Endometrial microvascular endothelial cells (primary cell): Measurements from ENCODE around the gene CLMN. TPM values are rescaled to one million over a fixed set of nuclear protein-coding genes. Genes with fewer than 3 reads are reported as not detected.

Experiments used
- in situ Hi-C: cut with HindIII; loops from 2 replicates; pipeline ENCODE4 v1.10.0; 2017; ENCODE audit warnings: low sequenced_read_pairs, low pct_unique_long_range_greater_than_20kb; ENCODE audit errors: inconsistent ontology term
- total RNA-seq: library from RNA; depleted of rRNA; stranded (reverse); fragments of >200 nt; gene quantifications from one replicate; pipeline ENCODE4 v1.2.3, GENCODE V29; 2015; ENCODE audit errors: inconsistent ontology term

The CLMN gene
- total RNA-seq, 1 donor from 2014 or later = 2.0 TPM

- in situ Hi-C loops = no loop called here
Measured at GRCh38 chr14:95327558-95328374, 8.1 kb upstream of the CLMN start.

GRCh38 chr14:95326987-95327386 lies 7.3 kb upstream of the CLMN start:
- in situ Hi-C loops = no loop called here

- in situ Hi-C loops = no loop called here
Measured at GRCh38 chr14:95323917-95324316, 4.2 kb upstream of the CLMN start.

- in situ Hi-C loops = no loop called here
Measured at GRCh38 chr14:95323361-95323760, 3.7 kb upstream of the CLMN start.

DNA sequence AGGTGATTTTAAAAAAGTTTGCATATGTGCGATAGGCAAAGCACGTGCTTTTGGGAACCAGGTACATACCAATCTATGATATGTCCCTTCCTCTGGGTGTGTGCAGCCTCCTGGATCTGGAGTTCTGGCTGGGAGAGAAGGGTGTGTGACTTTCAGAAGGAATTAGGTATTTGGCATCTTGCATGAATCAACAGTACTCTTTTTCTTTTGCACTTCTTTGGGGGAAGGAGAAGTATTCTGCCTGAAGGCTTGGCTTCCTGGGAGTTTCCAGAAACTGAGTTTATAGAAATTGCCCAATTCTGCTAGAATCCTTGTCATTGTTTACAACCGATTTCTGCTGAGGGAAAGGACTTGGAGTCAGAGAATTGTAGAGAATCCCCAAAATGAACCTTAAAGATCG lies 2.9 kb upstream of the CLMN start:
- in situ Hi-C loops = no loop called here

DNA sequence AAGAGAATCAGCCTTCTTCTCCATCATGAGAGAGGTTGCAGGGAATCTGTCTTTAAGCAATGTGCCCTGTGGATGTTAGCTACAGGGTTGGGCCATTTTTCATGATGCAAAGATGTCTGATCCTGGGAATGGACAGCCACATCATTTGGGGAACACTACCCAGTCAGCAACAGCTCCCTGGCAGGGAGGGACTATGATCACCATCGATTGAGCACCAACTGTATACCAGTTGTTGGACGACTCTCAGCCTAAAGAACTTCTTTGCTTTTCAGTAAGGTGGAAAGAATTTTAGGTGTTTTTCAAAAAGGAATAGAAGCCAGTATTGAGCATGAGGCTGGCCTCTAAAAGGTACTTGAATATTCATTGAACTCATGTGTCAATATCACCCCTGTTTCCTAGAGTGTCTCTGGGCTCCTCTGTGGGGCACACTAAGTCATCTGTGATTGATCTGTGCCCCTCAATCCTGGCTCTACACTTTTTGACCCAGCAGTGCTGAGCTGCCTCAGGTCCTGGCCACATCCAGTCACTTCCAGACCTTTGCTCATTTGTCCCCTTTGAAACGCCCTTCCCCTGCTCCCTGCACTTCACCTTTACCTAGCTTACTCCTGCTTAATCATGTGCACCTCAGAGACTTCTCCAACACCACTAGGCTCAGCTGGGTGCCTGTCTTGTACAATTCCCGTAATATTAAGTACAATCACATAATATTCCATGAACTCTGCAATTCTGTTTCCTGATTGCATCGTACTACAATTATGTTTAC lies 2.2 kb upstream of the CLMN start:
- in situ Hi-C loops = no loop called here

- in situ Hi-C loops = no loop called here
Measured at GRCh38 chr14:95320955-95321600, 1.4 kb upstream of the CLMN start.

DNA sequence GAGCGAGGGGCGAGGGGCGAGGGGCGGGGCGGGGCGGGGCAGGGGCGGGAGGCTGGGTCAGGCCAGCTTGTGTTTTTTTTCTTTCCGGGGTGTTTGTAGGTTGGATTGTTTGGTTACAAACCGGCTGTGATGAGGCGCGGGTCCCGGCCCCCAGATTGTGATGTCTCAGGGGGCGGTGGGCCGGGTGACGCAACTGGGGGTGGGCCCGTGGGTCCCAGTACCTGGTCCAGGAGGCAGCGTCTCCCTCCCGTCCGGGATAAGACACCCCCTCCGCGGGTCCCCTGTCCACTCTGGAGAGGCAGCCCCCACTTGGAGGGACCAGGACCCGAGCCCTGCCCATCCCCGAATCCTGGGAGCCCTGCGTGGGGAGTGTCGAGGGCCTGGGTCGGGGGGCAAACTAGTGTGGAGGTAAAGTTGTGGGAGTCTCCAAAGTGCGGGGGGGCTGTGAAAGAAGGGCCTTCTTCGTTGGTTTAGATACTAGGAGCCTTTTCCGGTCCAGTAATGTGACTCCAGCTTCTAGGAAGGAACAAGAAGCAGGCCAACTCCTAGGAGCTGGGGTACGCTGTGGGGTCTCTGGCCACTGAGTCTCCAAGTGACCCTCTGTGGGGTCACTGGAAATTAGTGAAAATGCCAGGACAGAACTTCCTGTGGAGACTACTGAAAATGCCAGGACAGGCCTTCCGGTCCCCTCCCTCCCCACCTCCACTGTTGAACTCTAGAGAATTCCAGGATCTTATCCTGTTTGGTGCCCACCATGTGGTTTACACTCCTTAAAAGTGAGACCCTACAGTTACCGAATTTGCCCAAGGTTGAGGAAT lies 579 bp upstream of the CLMN start:
- in situ Hi-C loops = no loop called here

- in situ Hi-C loops = no loop called here
Measured at GRCh38 chr14:95318399-95319311, 1.1 kb downstream of the CLMN start.

GRCh38 chr14:95317817-95318343 lies 1.8 kb downstream of the CLMN start:
- in situ Hi-C loops = no loop called here

GRCh38 chr14:95316821-95317220 lies 2.9 kb downstream of the CLMN start:
- in situ Hi-C loops = no loop called here

DNA sequence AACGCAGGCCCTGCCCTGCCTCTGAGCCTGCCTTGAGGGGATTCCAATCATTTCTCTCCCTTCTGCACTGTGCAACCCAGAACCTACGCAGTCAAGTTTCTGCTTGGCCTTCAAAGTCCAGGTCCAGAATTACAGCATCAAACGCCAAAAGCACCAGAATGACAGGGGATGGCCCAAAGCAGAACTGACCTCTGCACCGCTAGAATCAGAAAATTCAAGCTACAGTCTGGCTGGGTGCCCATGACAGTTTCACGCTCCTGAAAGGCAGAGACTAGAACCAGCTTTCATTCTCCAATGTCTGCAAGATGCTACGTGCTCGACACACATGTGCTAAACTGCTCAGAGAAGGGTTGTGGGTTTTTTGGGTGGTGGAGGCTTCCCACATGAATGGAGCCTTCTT lies 4.1 kb downstream of the CLMN start:
- in situ Hi-C loops = no loop called here

- in situ Hi-C loops = no loop called here
Measured at GRCh38 chr14:95315156-95315555, 4.6 kb downstream of the CLMN start.

GRCh38 chr14:95314609-95315008 lies 5.1 kb downstream of the CLMN start:
- in situ Hi-C loops = no loop called here

- in situ Hi-C loops = no loop called here
Measured at GRCh38 chr14:95313707-95314106, 6.0 kb downstream of the CLMN start.

- in situ Hi-C loops = no loop called here
Measured at GRCh38 chr14:95313190-95313589, 6.5 kb downstream of the CLMN start.

- in situ Hi-C loops = no loop called here
Measured at GRCh38 chr14:95312311-95312710, 7.4 kb downstream of the CLMN start.

- in situ Hi-C loops = no loop called here
Measured at GRCh38 chr14:95311752-95312151, 8.0 kb downstream of the CLMN start.
